GM18858 (cell line): ENCODE results near the gene LGALS9C.
"Not testable (repeated sequence)": the region's sequence is repeated elsewhere in the genome, so short reads cannot be mapped to it uniquely, and the experiment has no call there.

ENCODE experiments used
- ATAC-seq: cut with Tn5 transposase; IDR thresholded peaks from one replicate; pipeline ENCODE4 v1.9.1; 2021; ENCODE audit not compliant: unreplicated experiment

The LGALS9C gene

DNA sequence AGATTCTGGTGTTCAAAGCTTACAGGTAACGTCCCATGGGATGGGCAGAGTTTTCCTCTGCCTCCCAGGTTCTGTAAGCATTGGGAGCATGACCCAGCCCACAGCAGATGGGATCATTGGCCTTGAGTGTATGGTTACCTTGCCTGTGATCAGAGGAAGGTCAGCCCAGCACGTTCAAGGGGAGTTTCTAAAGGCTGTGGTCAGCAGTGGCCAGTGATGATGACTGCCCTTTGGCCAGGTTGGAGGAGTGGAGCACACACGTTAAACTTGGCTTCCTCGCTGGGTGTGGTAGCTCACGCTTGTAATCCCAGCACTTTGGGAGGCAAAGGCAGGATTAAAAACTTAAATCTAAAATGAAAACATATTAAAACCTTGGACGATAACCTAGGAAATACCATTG lies 51.8 kb downstream of the LGALS9C start:
- ATAC-seq: not testable (repeated sequence)

DNA sequence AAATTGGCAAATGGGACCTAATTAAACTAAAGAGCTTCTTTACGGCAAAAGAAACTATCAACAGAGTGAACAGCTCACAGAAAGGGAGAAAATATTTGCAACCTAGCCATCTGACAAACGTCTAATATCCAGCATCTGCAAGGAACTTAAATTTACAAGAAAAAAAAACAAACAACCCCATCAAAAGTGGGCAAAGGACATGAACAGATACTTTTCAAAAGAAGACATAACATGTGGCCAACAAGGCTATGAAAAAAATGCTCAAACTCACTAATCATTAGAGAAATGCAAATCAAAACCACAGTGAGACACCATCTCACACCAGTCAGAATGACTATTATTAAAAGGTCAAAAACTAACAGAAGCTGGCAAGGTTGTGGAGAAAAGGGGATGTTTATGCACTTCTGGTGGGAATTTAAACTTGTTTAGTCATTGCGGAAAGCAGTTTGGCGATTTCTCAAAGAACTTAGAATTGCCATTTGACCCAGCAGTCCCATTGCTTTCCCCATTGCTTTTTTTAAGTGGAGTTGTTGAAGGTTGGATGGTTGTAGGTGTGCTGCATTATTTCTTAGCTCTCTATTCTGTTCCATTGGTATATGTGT lies 52.4 kb downstream of the LGALS9C start:
- ATAC-seq: not testable (repeated sequence)

DNA sequence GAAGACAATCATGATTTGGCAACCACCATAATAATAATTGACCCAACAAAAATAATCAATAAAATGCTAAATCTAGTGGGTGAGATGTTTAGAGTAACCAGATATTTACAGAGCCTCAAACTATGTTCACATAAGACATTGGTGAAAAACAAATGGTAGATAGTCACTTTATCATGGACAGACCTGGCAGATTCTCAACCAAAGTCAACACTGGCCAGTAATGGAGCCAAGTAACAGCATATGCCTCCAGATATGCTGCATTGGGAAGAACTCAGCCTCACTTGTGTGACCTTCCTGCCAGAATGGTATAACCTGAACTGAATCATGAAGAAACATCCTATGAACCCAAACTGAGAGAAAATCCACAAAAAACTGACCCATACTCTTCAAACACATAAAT lies 53.8 kb downstream of the LGALS9C start:
- ATAC-seq: not testable (repeated sequence)

DNA sequence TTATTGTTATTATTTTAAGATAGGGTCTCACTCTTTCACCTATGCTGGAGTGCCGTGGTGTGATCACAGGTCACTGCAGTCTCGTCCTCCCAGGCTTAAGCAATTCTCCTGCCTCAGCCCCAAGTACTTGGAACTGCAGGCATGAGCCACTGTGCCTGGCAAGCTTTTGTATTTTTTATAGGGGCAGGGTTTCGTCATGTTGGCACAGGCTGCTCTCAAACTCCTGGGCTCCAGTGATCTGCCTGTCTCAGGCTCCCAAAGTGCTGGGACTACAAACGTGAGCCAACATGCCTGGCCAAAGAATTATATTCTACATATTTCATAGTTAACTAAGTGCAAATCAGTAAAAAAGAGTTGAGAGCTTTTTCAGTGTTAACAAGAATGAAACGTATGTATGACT lies 65.6 kb downstream of the LGALS9C start:
- not testable (repeated sequence) for ATAC-seq

DNA sequence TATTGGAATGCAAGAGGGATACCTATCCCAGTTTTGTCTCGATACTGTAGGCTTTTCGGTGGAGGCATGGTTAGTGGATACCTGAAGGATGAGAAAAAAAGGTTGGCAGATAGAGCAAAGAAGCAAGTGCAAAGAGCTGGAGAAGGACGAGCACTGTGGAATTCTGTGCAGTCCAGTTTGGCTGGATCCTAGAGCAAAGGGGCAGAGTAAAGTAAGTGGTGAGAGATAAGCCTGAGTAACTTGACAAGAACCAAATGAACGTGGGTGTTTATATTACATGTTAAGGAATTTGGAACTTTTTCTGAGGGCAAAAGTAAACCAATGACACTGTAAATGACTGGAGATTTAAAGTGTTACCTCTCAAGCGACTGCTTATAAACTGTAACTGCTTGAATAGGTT lies 66.3 kb downstream of the LGALS9C start:
- ATAC-seq: not testable (repeated sequence)
